ENCODE results near the gene ATXN7.

GRCh38 chr3:63874769-63875168 is 11.1 kb downstream of the ATXN7 start:
- TF ChIP-seq CTCF (IDR thresholded peaks at IDR 0.05) = no peak
- no peak for TF ChIP-seq POLR2A (IDR thresholded peaks at IDR 0.05)
